K562 (cell line): ENCODE measurements around the gene ZBTB22. TPM values are rescaled to one million over a fixed set of nuclear protein-coding genes. Genes with fewer than 3 reads are reported as not detected.
A peak's percentile ranks its signal among the peaks of the same experiment; 100 is the strongest.

Experiments
- ETV6 ChIP-seq, 3 experiments: fragments of 150-350 bp in 1 of 3; sonication (generic) in 1 of 3; formaldehyde crosslinking in 1 of 3; IDR thresholded peaks; 2 replicates each; pipeline versions ENCODE4 v1.6.1 to v1.8.0; 2014 to 2022; ENCODE audit warnings: borderline replicate concordance in 2 of 3, low read depth in 2 of 3, antibody characterized with exemption in 1 of 3, low read length in 1 of 3, mild to moderate bottlenecking in 1 of 3, missing genetic modification reagents in 1 of 3
- HIVEP1 ChIP-seq: fragments of 250-450 bp; sonication (Bioruptor Pico); IDR thresholded peaks from 2 replicates; pipeline ENCODE4 v1.4.0; 2020; ENCODE audit warnings: mild to moderate bottlenecking
- KDM5B ChIP-seq: fragments of 200-600 bp; sonication (generic); IDR thresholded peaks from 2 replicates; pipeline ENCODE4 v1.6.1; 2012; ENCODE audit warnings: low read depth, mild to moderate bottlenecking, moderate library complexity, low read length, control low read depth, inconsistent platforms; ENCODE audit not compliant: insufficient replicate concordance
- MXI1 ChIP-seq: IDR thresholded peaks from 2 replicates; pipeline ENCODE4 v1.6.1; 2011; ENCODE audit warnings: low read depth, mild to moderate bottlenecking, improper control_type of control experiment, low read length
- NONO ChIP-seq, 2 experiments: fragments of 200-400 bp in 1 of 2; fragments of 450-650 bp in 1 of 2; formaldehyde crosslinking in 1 of 2; IDR thresholded peaks; 2 replicates each; pipeline ENCODE4 v1.6.1; 2017; ENCODE audit warnings: low read depth in 2 of 2, mild to moderate bottlenecking in 2 of 2, moderate library complexity in 2 of 2, low read length in 1 of 2
- POLR2AphosphoS5 ChIP-seq: IDR thresholded peaks from 2 replicates; pipeline ENCODE4 v1.6.1; 2011; ENCODE audit warnings: mild to moderate bottlenecking, low read depth, low read length, moderate library complexity; ENCODE audit not compliant: control insufficient read depth, insufficient read depth
- SLC30A9 ChIP-seq: fragments of 250-450 bp; sonication (Bioruptor Pico); IDR thresholded peaks from 2 replicates; pipeline ENCODE4 v1.8.0; 2022; ENCODE audit warnings: mild to moderate bottlenecking, moderate library complexity
- TCF3 ChIP-seq: sonication (generic); formaldehyde crosslinking; IDR thresholded peaks from 2 replicates; pipeline ENCODE4 v1.4.0; 2020; ENCODE audit warnings: mild to moderate bottlenecking, missing genetic modification reagents
- TEAD4 ChIP-seq, 2 experiments: sonication (generic) in 1 of 2; formaldehyde crosslinking in 1 of 2; IDR thresholded peaks; 2 replicates each; pipeline versions ENCODE4 v1.6.1 to v1.8.0; 2012 to 2022; ENCODE audit warnings: borderline replicate concordance in 1 of 2, inconsistent platforms in 1 of 2, low read length in 1 of 2, mild to moderate bottlenecking in 1 of 2, missing genetic modification reagents in 1 of 2
- THRAP3 ChIP-seq: fragments of 450-650 bp; IDR thresholded peaks from 2 replicates; pipeline ENCODE4 v1.6.1; 2016; ENCODE audit warnings: mild to moderate bottlenecking, inconsistent platforms, borderline replicate concordance
- ZNF165 ChIP-seq: fragments of 250-450 bp; sonication (Bioruptor Pico); IDR thresholded peaks from 2 replicates; pipeline ENCODE4 v1.4.0; 2020; ENCODE audit warnings: borderline replicate concordance
- polyA plus RNA-seq, 8 experiments: library from polyadenylated mRNA; depleted of rRNA in 4 of 8; stranded (reverse) in 5 of 8; unstranded in 3 of 8; fragments of >200 nt; fragmentation: Nextera tagmentation in 2 of 8; fragmentation: Illumina TruSeq in 1 of 8; extraction: Ambion mirVana in 2 of 8; extraction: Trizol in 1 of 8; gene quantifications; 2 replicates each; pipeline versions ENCODE4 v1.2.1 to v1.2.3, GENCODE V29; 2011 to 2014; ENCODE audit warnings: inconsistent platforms in 1 of 8, missing spikeins in 1 of 8
- total RNA-seq, 7 experiments: library from RNA; depleted of rRNA in 6 of 7; stranded (reverse); fragments of >200 nt in 6 of 7; fragmentation: Illumina TruSeq in 2 of 7; extraction: Trizol in 2 of 7; gene quantifications; 2 replicates each; pipeline versions ENCODE4 v1.2.1 to v1.2.3, GENCODE V29; 2011 to 2021; ENCODE audit warnings: low replicate concordance in 1 of 7
- TF ChIP-seq, protein P1 (sequence below): fragments of 450-650 bp; IDR thresholded peaks from 2 replicates; pipeline ENCODE4 v1.7.1; 2018; ENCODE audit warnings: mild to moderate bottlenecking, low read depth; ENCODE audit not compliant: partially characterized antibody
- TF ChIP-seq, protein P2 (sequence below): fragments of 200-400 bp; formaldehyde crosslinking; IDR thresholded peaks from 2 replicates; pipeline ENCODE4 v1.6.1; 2017; ENCODE audit warnings: mild to moderate bottlenecking, low read depth, low read length, moderate library complexity

ZBTB22 gene
- total and polyA plus RNA-seq, 9 of the 15 experiments (the other 6 are each of a cell fraction or from before 2014, with no cell fraction given), result 0.21 to 11.9 (median 7.1) TPM

DNA sequence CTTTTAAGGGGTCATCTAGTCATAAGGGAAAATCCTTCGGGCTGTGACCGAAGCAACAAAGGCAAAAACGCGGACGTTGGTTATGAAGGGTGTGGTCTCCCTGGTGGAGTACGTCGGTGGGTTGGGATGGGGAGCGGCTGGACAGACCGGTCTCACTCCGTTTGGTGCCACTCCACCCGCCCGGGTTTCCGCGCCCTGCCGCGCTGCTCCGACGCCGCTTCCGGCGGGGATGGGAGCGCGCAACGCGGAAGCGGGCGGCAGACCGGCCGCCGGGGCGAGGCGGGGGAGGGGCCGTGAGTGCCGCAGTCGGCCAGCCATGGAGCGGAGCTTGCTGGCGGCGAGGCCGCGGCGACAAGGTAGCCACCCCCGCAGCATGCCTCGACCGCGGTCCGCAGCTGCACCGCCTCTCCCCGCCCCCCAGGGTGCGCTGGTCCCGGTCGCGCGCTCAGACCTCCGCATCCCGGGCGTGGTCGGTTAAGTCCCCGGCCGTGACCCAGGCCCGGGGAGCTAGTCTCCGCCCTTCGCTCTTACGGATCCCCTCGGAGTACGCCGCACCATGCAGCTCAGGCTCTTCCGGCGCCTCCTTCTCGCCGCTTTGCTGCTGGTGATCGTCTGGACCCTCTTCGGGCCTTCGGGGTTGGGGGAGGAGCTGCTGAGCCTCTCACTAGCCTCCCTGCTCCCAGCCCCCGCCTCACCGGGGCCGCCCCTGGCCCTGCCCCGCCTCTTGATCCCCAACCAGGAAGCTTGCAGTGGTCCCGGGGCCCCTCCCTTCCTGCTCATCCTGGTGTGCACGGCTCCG is 40.5 kb downstream of the ZBTB22 start, which contains the start of gene B3GALT4 (continued):
- TF ChIP-seq, protein P1, sequence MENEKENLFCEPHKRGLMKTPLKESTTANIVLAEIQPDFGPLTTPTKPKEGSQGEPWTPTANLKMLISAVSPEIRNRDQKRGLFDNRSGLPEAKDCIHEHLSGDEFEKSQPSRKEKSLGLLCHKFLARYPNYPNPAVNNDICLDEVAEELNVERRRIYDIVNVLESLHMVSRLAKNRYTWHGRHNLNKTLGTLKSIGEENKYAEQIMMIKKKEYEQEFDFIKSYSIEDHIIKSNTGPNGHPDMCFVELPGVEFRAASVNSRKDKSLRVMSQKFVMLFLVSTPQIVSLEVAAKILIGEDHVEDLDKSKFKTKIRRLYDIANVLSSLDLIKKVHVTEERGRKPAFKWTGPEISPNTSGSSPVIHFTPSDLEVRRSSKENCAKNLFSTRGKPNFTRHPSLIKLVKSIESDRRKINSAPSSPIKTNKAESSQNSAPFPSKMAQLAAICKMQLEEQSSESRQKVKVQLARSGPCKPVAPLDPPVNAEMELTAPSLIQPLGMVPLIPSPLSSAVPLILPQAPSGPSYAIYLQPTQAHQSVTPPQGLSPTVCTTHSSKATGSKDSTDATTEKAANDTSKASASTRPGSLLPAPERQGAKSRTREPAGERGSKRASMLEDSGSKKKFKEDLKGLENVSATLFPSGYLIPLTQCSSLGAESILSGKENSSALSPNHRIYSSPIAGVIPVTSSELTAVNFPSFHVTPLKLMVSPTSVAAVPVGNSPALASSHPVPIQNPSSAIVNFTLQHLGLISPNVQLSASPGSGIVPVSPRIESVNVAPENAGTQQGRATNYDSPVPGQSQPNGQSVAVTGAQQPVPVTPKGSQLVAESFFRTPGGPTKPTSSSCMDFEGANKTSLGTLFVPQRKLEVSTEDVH, result peak; percentile 82
- no peak for TF ChIP-seq SLC30A9 (CRISPR knock-in tag)
- no peak for TF ChIP-seq ZNF165 (CRISPR knock-in tag)
- TF ChIP-seq NONO (IDR thresholded peaks at IDR 0.05; ENCODE audit: low read depth in 2 of 2, low read length in 1 of 2), result peak in 1 of 2 experiments; percentile 97; a peak in 3 of 4 replicates
- no peak for TF ChIP-seq THRAP3
- peak in 1 of 2 experiments; percentile 73; a peak in 2 of 4 replicates for TF ChIP-seq ETV6 (IDR thresholded peaks at IDR 0.05; ENCODE audit: borderline replicate concordance in 1 of 2, low read depth in 2 of 2, low read length in 1 of 2)
- no peak for TF ChIP-seq ETV6 (CRISPR knock-in tag; IDR thresholded peaks at IDR 0.05; ENCODE audit: borderline replicate concordance)
- TF ChIP-seq HIVEP1 (CRISPR knock-in tag), result no peak
- no peak for TF ChIP-seq KDM5B
- TF ChIP-seq, protein P2, sequence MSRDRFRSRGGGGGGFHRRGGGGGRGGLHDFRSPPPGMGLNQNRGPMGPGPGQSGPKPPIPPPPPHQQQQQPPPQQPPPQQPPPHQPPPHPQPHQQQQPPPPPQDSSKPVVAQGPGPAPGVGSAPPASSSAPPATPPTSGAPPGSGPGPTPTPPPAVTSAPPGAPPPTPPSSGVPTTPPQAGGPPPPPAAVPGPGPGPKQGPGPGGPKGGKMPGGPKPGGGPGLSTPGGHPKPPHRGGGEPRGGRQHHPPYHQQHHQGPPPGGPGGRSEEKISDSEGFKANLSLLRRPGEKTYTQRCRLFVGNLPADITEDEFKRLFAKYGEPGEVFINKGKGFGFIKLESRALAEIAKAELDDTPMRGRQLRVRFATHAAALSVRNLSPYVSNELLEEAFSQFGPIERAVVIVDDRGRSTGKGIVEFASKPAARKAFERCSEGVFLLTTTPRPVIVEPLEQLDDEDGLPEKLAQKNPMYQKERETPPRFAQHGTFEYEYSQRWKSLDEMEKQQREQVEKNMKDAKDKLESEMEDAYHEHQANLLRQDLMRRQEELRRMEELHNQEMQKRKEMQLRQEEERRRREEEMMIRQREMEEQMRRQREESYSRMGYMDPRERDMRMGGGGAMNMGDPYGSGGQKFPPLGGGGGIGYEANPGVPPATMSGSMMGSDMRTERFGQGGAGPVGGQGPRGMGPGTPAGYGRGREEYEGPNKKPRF, result no peak
- TF ChIP-seq POLR2AphosphoS5, result peak; percentile 94
- TF ChIP-seq TEAD4 (IDR thresholded peaks at IDR 0.05; ENCODE audit: low read length), result peak; percentile 19
- TF ChIP-seq TEAD4 (CRISPR knock-in tag; IDR thresholded peaks at IDR 0.05; ENCODE audit: borderline replicate concordance), result no peak
- peak; percentile 35; the same call in 1 of the 2 replicates for TF ChIP-seq MXI1
- peak; percentile 52 for TF ChIP-seq TCF3 (CRISPR knock-in tag)
